Prostate gland (tissue), 2 donors: ENCODE results near the gene FHIT.

ENCODE experiments used
- POLR2A ChIP-seq: fragments of 450-650 bp; IDR thresholded peaks from one replicate; pipeline ENCODE4 v1.6.1; 2016; ENCODE audit warnings: antibody characterized with exemption, mild to moderate bottlenecking
- TF ChIP-seq, protein P1 (sequence below), 4 experiments: fragments of 200-600 bp in 2 of 4; fragments of 450-650 bp in 2 of 4; sonication (generic) in 2 of 4; IDR thresholded peaks; 1 replicate in 3 of 4; 2 replicates in 1 of 4; pipeline ENCODE4 v1.5.1; 2016 to 2019; ENCODE audit warnings: antibody characterized with exemption in 4 of 4, mild to moderate bottlenecking in 2 of 4, moderate library complexity in 2 of 4

DNA sequence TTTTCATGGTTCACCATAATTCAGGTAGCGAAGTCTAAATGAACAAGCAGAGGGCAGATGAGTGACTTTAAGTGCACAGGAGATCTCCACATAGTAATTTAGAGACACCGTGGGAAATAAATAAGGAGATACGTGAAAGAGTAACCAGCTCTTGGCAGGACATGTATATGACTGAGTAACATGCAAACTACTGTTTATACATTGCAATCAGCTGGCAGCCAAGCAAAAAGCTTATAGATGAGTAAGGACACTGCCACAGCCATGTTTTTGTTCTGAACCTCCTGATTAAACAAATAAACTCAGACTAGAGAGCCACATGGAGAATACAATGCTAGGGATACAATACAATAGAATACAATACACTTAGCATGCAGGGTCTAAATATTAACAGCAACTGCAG, 252.4 kb downstream of the FHIT start:
- TF ChIP-seq, protein P1, sequence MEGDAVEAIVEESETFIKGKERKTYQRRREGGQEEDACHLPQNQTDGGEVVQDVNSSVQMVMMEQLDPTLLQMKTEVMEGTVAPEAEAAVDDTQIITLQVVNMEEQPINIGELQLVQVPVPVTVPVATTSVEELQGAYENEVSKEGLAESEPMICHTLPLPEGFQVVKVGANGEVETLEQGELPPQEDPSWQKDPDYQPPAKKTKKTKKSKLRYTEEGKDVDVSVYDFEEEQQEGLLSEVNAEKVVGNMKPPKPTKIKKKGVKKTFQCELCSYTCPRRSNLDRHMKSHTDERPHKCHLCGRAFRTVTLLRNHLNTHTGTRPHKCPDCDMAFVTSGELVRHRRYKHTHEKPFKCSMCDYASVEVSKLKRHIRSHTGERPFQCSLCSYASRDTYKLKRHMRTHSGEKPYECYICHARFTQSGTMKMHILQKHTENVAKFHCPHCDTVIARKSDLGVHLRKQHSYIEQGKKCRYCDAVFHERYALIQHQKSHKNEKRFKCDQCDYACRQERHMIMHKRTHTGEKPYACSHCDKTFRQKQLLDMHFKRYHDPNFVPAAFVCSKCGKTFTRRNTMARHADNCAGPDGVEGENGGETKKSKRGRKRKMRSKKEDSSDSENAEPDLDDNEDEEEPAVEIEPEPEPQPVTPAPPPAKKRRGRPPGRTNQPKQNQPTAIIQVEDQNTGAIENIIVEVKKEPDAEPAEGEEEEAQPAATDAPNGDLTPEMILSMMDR (IDR thresholded peaks at IDR 0.05) = no peak
- no peak for TF ChIP-seq POLR2A
